ENCODE data around the gene AZU1.

- no peak for TF ChIP-seq CTCF (IDR thresholded peaks at IDR 0.05)
- TF ChIP-seq POLR2A (IDR thresholded peaks at IDR 0.05) = no peak
These were observed 40.1 kb upstream of the AZU1 start for GRCh38 chr19:787536-787935.

Measured in heart left ventricle (tissue), 13 donors.